GM19193 (cell line): ENCODE data around the gene CNOT9.

Experiments used
- POLR2A ChIP-seq: IDR thresholded peaks from 4 replicates; pipeline ENCODE4 v1.6.1; 2011; ENCODE audit not compliant: insufficient read depth, insufficient read length; ENCODE audit errors: extremely low read depth

Gene CNOT9

DNA sequence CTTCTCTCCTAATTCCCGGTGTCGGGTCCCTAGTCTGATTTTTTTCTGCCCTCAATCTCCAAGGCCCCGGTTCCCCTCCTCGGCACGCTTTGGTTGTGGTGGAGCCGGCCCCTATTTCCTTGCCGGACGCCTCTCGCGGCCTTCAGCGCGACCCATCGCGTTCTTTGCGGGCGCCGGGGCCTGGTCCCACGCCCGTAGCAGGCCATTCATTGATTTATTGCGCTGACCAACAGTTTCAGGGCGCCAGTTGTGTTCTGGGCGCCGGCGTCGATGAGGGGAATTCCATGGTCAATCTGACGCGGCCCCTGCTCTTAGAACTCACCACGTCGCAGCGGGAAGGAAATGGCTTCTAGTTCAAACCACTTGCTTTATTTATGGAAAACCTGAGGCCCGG is 396 bp downstream of the CNOT9 start:
- no peak for TF ChIP-seq POLR2A

DNA sequence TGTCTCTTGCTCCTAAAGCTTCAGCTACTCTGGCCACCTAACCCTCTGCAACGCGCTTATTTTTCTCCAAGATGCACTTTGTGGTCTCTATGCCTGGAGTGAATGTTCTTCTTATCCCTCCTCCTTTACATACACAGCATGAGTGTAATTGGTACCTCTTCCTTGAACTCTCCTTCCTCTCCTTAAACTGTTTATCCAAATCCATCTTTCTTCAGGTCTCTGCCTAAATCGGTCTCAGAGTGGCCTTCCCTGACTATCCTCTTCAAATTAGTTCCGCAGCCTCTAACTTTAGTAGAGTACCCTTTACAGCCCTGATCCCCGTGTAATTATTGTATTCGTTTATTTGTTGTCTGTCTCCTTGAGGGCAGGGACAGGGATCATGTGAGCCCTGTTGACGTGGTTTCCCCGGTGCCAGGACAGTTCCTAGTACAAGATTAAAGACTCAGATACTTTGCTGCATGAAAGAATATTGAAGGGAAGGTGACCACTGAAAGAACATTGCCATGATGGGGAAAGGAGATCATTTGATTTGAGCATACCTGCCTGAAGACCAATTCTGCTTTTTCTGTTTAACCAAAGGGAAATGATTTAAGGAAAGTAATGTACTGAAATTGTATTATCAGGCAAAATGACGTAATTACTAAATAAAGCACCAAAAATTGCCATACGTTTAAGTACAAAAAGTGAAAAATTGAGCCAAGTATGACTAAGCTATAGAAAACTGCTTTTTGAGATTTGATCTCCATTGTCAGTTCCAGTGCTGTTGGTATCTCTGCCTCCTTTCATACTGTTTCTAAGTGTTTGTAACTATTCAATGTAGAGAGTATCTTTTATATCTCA is 1.2 kb downstream of the CNOT9 start:
- no peak for TF ChIP-seq POLR2A

DNA sequence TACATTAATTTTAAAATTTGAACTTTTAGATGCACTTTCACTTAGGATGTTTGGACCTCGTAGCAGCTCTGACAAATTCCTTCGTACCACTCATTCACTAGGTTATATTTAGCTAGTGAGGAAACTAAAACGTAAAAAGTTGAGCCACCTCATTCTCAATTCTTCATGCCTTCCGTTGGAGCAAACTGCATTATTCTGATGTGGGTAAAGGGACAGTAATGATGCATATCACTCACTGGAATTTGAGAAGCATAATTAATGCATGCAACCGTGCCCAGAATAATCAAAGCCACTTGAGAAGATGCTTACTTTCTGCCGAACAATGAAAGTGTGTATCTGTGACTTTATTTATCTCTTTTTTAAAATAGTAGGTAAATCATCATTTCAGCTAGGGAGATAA is 2.2 kb downstream of the CNOT9 start:
- no peak for TF ChIP-seq POLR2A

DNA sequence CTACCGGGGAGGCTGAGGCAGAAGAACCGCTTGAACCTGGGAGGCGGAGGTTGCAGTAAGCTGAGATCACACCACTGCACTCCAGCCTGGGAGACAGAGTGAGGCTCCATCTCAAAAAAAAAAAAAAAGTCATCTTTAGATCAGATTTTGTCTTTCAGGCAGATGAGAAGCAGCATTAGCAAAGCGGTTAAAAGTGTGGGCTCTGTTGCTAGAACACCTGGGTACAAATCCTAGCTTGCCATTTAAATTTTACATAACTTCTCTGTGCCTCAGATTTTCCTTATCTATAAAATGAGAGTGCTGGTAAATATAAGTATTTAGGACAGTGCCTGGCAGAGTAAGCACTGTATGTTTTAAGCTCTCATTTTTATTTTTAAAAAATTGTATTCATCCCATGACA is 8.2 kb downstream of the CNOT9 start:
- TF ChIP-seq POLR2A, result no peak

DNA sequence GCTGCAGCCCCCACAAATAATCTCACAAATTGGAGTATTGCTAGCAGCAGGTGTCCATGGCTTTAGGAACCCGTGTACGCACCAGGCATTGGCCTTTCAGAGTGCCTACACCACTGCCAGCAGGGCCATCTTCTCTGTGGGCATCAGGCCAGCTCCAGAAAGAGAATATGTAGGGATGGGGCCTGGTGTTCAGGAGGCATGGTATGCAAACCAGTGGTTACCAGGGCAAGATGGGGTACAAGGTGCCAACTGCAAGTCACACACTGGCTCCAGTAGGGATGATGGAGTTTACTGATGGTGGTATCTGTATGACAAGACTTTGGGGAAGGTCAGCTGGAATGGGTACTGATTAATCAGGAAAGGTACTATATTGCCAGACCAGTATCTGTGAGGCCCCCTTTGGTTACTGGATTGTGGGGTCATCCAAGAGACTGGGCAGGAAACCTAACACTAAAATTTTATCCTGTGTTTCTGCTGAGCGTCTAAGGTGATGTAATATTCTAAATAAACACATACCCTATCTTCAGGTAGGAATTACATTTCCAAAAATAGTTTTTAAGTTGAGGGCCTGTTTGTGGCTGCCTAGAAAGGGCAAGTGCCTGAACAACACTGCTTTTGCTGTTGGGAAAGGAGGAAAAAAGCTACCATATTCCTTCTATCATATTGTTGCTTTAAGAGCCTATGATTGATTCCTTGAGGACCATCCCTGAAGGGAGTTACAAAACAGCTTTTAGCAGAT is 9.0 kb downstream of the CNOT9 start:
- no peak for TF ChIP-seq POLR2A

DNA sequence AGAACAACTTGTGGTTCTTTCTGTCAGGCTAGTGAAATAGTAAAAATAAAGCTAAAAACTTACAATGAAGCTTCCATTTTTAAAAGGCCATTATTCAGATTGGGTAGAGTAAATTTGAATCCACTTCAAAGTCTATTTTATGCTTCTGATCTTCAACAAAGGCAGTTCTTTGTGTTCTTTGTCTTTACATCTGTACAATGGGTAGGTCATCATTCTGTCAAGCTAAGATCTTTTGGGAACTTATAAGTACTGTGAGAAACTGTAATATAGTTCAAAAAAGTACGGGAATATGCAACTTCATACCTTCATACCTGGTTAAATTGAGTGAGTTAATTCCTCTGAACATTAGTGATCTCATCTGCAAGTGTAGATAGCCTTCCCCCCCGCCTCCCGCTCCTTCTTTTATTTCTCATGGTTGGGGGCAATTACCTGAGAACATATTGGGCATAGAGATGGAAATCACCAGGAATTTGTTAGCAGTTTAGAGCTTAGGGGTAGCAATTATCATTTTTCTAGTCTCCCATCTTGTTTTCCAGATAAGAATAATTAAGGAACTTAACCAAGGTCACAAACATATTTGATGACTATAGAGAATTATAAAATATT is 9.7 kb downstream of the CNOT9 start:
- TF ChIP-seq POLR2A, result no peak

DNA sequence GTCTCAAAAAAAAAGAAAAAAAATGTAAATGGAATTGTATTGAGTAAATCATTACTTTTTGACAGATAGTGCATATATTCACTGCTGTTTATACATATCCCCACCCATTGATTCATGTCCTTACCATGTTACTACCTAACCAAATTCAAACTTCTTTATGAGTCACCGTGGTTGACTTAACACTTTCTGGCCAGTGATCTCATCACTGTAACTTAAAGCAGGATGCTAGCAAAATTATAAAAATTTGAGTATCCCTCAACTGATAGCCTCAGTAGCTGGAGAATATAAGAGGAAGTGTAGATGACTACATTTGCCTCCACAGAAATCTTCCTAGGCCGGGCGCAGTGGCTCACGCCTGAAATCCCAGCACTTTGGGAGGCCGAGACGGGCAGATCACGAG is 13.4 kb downstream of the CNOT9 start:
- TF ChIP-seq POLR2A, result no peak

DNA sequence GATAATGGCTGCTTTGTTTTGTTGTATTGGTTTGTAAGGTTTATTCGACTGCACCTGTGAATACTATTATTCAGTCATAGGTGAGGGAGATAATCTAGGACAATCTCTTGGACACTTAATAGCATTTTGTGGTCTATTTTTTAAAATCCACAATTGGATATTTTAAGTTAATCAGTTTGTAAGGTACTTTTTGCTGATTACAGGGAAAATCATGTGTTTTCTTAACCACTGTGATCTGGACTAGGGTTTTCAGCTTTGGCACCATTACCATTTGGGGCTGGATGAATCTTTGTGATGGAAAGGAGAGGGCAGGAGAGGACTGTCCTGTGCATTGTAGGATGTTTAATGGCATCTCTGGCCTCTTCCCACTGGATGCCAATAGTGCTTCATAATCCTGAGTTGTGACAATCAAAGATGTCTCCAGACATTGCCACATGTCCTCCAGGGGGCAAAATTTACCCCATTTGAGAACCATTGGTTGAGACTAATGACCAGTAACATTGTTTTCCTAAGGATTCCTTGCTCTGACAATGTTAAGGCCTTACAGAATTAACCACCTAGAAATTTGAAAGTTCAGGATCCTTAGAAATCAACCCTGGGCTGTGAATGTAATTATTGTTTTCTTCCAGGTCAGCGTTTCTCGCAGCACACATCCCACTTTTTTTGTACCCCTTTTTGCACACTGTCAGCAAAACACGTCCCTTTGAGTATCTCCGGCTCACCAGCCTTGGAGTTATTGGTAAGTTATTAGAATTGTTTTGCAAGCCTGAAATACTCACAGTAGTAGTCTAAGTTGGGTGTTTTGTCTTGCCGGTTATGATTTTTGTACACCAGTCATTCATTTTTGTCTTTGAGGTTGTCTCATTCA is 15.6 kb downstream of the CNOT9 start:
- TF ChIP-seq POLR2A, result no peak

DNA sequence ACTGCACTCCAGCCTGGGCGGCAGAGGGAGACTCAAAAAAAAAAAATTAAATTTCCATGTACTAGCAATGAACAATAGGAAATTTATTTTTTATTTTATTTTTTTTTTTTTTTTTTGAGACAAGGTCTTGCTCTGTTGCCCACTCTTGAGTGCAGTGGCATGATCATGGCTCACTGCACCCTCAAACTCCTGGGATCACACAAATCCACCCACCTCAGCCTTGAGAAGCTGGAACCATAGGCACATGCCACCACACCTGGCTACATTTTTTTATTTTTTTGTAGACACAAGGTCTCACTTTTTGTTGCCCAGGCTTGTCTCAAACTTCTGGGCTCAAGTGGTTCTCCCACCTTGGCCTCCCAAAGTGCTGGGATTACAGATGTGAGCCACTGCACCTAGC is 16.9 kb downstream of the CNOT9 start:
- TF ChIP-seq POLR2A, result no peak

DNA sequence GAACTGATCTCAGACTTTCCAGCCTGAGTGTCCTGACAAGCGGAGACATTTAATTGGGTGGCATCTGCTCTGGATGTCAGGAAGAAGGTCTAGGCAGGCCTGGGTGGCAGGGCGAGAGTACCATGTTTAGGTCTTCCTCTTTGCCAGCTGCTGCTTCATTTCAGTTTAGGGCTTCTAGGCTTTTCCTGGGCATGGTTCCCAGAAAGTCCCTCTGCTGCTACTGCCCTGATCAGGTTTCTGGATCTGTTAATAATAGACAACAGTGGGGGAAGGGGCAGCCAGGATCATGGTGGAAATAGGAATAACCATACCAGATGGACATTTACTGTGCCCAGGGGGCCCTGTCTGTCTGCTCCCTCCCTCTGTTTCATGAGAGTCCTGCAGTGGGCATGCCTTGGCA is 36.8 kb downstream of the CNOT9 start:
- no peak for TF ChIP-seq POLR2A

DNA sequence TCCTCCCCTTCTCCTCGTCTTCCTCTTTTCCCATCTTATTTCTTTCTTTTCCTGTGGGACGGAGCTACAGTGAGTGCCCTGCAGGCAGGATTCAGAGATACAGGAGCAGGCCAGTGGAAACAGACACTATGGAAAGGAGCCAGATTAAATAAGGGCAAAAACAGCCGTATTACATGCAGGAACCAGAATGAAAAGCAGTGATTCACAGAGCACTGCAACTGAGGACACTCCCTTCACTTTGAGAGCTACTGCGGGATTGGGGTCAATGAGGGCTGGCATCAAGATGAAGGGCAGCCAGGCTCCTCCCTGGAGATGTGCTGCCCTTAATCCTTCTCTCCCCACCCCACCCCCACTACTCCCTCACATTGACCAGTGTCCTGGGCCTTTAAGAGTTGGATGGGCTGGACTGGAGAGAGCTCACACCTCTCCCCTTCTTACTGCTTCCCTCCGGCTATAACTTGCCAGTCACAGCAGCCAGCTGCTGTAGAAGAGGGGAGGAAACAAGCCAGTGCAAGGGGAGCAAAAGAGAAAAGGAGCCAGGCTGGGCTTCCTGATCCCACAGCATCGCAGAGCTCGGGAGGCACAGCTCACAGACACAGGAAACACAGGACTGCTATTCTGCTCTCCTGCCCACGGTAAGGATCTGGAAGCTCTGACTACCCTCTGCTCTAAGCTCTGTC is 38.9 kb downstream of the CNOT9 start, which contains the start of gene PLCD4:
TSS of gene PLCD4 (plus strand) at position 464 of the 680 bp plus-strand sequence. CDS start 7,841 bp downstream, outside the sequence.
- TF ChIP-seq POLR2A, result no peak

DNA sequence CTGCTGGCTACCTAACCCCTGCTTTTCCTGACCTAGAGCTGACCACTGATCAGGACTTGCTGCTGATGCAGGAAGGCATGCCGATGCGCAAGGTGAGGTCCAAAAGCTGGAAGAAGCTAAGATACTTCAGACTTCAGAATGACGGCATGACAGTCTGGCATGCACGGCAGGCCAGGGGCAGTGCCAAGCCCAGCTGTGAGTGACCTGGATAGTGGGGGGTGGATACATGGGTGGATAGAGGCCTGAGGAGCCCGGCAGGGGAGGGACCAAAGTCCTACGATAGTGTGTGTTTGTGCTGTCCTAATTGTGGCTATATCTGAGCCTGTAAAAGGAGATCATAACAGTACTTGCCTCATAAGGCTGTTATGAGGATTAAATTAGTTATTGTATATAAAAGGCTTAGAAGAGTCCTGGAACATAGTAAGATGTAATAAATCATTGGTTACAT is 47.3 kb downstream of the CNOT9 start:
- no peak for TF ChIP-seq POLR2A

DNA sequence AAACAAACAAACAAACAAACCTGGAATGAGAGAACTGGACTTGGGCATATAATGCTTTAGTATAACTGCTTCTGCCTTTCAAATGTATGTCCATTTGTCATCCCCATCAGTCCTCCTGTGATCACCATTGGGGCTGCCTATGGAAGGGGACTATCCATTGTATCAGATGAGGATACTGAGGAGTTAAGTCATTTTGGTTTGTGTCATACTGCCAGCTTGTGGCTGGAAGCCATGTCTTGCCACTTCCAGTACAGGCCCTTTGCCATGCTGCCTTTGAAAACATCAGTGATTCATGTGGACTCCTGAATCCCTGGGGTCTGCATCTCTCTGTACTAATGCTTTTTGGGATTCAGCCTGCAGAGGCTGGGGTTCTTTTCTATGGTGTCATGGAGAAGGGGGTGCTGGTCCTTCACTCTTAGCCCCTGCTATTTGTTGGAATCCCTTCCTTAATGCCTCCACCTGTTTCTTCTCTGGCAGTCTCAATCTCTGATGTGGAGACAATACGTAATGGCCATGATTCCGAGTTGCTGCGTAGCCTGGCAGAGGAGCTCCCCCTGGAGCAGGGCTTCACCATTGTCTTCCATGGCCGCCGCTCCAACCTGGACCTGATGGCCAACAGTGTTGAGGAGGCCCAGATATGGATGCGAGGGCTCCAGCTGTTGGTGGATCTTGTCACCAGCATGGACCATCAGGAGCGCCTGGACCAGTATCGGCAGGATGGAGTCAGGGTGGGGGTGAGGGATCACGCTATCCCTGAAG is 49.6 kb downstream of the CNOT9 start:
- TF ChIP-seq POLR2A, result no peak

DNA sequence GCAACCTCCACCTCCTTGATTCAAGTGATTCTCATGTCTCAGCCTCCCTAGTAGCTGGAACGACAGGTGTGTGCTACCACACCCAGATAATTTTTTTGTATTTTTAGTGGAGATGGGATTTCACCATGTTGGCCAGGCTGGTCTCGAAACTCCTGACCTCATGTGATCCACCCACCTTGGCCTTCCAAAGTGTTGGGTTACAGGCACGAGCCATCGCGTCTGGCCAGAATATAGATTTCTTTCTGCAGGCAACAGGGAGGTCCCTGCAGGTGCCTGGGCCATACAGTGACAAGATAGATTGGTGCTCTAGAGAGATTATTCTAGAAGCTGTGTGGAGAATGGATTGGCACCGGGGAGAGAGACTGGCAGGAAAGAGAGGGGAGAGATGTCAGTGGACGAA is 52.4 kb downstream of the CNOT9 start:
- TF ChIP-seq POLR2A, result no peak
